Raji (cell line): Measurements from ENCODE around the gene TPSAB1.
"Not testable (repeated sequence)": the region's sequence is repeated elsewhere in the genome, so short reads cannot be mapped to it uniquely, and the experiment has no call there.

ENCODE experiments used
- POLR2A ChIP-seq: IDR thresholded peaks from 2 replicates; pipeline ENCODE4 v1.6.1; 2011; ENCODE audit warnings: low read depth, low read length, control low read depth; ENCODE audit not compliant: insufficient read depth

Gene TPSAB1

DNA sequence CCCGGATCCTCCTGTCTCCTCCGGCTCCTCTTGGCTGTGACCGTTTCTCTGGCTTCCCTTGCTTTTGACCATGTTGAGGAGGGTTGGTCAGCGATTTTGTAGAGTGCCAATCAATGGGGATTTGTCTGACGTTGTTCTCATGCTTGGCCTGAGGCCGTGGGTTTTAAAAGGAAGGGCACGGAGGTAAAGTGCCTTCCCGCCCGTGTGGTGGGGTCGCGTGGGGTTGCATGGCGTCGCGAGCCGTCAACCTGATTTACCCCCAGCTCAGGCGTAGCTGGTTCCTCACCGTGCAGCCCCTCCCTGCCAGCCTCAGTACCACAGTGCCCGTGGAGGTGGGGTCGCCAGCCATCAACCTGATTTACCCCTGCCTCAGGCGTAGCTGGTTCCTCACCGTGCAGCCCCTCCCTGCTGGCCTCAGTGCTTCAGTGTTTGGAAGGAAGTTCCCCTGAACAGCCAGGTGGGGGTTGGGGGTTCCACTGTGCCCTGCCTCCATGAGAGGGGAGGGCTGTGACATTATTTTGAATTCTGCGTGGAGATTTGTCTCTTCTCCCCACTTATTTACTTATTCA is 5.0 kb downstream of the TPSAB1 start:
- TF ChIP-seq POLR2A = no peak

DNA sequence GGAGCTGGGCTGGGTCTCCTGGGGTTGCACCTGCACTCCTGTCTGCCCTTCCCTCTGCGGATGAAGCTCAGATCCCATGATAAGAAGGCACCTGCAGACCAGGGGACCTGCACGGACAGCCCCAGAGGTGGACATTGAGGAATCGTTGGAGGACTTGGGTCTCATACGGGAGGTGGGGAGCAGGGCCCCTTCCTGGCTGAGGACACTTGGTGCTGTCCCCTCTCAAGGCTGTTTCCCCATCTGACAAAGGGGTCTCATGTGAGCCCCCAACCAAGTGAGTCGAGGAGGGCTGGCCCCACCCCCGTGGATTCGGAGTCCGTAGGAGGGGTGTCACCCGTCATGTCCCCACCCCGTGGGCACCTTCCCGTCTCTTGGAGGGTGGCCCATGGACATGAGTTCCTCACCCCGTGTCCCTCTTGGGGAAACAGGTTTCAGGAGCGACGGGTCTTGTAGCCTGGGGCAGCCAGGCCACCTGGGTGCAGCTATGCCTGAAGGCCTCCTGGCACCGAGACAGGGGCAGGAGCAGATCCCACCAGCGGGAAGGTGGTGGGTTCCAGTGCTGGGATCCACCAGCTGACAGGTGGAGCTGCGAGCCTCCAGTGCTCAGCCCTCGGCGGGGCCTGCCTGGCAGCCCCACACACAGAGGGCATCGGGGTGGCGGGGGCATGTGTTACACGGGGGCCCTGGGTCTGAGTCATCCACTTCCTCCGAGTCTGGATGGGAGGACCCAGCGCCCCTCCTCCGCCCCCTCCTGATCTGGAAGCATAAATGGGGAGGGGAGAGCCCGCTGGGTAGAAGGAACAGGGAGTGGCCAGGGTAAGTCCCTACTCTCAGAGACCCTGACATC is 15.0 kb downstream of the TPSAB1 start, which contains the start of gene TPSD1:
Gene TPSD1 (plus strand): TSS at position 794 of the 847 bp plus-strand sequence. CDS start 212 bp downstream, outside the sequence.
- TF ChIP-seq POLR2A = not testable (repeated sequence)

DNA sequence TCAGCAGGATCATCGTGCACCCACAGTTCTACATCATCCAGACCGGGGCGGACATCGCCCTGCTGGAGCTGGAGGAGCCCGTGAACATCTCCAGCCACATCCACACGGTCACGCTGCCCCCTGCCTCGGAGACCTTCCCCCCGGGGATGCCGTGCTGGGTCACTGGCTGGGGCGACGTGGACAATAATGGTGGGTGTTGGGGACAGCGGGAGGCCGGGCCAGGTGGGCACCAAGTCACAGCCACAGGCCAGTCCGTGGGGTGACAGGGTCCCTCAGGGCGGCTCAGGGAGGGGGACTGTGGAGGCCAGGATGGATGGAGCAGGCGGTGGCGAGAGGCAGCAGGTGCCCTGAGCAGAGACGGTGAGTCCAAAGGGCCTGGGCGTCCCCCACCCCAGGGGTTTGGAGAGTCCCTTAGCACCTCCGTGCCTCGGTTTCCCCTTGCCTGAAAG is 16.4 kb downstream of the TPSAB1 start:
- no peak for TF ChIP-seq POLR2A

DNA sequence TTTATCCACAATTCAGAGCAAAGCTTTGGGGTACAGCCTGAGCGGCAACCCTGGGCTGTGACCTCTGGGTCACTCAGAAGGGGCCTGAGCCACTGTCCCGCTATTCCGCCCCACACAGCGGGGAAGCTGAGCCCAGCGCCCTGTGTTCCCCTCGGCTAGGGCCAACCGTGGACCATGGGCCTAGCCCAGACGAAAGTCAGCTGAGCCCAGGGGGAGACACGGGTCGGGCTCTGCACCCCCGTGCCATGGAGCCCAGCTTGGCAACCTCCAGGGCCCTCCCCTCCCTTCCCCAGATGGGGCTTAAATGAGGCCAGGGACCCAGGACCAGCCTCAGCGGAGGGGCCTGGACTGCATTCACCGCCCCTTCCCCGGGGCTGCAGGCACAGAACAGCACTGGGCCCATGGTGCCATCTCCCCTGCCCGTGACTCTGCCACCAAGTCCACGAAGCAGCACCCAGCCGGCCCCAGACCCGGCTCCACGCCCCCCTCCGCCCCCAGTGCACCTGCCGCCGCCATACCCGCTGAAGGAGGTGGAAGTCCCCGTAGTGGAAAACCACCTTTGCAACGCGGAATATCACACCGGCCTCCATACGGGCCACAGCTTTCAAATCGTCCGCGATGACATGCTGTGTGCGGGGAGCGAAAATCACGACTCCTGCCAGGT is 17.2 kb downstream of the TPSAB1 start:
- no peak for TF ChIP-seq POLR2A

DNA sequence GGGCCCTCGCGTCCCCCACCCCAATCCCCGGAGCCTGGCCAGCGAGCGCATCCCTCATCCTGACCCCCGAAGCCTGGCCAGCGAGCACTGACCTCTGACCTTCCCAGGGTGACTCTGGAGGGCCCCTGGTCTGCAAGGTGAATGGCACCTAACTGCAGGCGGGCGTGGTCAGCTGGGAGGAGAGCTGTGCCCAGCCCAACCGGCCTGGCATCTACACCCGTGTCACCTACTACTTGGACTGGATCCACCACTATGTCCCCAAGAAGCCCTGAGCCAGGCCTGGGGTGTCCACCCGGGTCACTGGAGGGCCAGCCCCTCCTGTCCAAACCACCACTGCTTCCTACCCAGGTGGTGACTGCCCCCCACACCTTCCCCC is 17.7 kb downstream of the TPSAB1 start:
- no peak for TF ChIP-seq POLR2A

DNA sequence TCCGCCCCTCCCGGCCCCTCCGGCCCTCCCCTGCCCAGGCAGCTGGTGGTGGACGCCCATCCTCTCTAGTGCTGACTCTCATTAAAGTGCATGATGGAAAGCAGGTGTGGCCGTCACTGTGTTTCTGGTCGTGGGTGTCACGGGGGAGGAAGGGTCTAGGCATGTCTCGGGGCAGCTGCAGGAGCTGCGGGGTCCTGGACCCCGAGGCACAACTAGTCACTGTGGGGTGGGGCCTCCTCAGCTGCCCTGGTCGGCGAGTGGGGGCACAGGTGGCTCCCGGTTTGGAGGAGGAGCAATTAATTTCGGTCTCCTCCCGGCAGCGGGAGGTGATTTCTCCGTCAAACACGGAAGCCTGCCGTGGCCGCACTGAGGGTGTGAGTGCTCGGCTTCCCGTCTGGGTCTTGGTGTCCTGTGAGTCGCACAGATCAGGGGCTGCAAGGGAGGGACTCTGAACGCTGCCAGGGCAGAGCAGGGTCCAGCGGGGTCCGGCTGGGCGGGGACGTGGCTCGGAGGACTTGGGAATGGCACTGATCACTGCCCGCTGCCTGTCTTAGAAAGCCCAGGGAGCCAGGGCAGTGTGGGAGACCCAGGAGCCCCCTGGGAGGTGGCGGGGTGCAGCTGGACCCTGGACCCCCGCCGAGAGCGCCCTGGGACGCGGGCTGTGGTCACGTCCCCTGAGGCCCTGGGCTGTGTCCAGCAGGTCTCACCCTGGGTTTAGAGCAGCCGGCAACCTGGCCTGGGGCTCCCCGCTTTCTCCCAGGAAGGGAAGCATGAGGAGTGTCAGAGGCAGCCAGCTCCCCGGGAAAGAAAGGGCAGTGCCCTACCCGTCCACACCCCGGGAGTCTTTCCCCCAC is 18.6 kb downstream of the TPSAB1 start:
- no peak for TF ChIP-seq POLR2A

DNA sequence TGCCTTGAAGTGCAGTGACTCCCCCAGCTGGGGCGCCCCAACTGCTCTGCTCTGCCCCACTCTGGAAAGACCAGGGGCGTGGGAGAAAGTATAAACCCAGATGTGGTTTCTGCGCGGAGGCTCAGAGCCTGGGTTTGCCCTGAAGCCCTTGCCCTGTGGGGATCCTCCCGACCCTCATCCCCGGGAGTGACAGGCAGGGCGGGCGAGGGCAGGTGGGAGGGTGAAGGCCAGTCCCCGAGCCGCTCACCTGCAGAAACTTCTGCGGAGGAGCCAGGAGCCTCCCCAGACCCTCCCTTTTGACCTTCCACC is 19.2 kb downstream of the TPSAB1 start:
- no peak for TF ChIP-seq POLR2A

DNA sequence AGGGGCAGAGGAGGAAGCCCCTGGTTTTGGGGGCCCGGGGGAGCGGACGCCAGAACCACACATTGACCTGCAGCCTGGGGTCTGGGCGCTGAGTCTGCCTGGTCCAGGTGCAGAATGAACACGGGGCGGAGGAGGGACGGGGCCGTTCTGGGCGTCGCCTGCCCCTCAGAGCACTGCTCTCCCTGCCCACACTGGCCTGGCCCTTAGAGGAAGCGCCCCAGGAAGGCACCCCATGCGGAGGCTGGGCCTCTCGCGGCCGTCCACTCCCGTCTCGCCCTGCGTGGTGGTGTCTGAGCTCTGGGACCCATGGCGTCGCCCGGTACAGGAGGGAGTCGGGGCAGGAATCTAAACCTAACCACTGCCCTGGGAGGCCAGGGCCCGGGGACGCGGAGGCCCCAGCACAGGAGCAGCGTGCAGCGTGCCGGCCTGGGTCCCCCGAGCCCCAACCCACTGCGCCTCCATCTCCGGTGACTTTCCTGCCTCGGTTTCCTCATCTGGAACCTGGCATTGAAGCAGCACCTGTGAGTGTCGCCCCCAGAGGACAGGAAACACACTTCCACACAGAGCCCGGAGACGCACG is 19.7 kb downstream of the TPSAB1 start:
- no peak for TF ChIP-seq POLR2A

DNA sequence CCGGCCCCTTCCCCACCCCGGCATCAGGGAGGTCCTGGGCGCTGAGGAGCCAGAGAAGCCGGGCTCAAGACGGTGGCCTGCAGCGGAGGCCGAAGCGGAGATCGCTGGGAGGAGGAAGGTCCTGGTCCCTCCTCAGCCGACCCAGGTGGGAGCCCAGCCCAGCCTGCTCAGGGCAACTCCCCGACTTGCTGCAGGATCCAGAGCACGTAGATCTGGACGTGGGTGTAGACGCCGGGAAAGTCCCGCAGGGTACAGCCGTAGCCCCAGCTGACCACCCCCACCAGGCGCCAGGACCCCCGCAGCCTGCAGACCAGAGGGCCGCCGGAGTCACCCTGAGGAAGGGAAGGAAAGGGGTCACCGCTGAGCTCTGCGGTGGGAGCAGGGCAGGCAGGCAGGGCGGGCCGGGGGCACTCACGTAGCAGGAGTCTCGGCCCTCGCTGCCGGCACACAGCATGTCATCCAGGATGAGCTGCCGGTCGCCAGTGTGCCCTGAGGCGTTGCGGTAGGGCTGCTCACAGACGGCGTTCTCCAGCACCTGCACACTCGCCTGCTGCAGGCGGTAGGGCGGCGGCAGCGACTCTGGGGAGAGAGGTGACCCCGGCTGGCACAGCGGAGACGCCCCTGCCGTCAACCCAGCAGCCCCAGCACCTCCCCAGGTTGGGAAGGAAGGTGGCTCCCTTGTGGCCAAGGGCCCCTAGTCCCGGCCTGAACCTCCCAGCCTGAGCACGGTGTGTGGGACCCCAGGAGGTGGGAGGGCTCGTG is 20.8 kb downstream of the TPSAB1 start:
- TF ChIP-seq POLR2A = no peak

DNA sequence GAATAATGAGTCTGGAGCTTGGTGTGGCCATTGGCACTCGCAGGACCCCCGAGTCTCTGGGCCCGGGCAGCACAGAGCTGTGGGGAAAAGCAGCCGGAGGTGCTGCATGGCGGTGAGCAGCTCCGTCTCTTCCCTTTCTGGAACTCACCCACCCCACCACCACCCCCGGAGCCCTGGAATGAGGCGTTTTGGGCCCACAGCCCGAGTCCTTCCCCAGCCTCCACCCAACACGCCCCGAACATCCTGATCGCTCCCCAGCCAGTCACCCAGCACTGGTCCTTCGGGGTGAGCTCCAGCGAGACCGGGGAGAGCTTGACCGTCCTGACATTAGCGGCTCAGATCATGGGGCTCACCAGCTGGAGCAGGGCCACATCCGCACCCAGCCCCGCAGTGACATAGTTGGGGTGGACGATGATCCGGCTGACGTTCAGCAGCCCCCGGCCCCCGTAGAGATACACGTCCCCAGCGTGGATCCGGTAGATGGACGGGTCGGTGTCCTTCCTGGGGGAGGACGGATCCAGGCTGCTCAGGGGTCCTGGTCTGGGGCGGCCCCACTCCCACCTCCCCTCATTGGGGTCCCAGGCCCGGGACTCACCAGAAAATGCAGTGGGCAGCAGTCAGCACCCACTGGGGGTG is 21.8 kb downstream of the TPSAB1 start:
- TF ChIP-seq POLR2A = no peak

DNA sequence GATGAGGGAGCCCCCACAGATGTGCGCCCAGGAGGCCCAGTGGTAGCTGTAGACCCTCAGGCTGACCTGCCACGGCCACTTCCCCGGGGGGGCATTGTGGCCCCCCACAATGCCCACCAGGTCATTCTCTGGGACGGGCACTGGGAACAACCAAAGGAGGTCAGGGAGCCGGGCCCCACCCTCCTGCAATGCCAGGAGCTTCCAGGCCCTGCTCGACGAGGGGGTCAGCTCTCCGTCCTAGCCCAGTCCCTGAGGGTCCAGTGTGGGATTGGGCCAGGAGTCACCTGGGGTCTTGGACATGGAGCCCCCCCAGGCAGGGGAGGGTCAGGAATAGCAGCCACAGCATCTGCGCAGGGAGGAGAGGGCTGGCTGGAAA is 22.3 kb downstream of the TPSAB1 start:
- TF ChIP-seq POLR2A = no peak

DNA sequence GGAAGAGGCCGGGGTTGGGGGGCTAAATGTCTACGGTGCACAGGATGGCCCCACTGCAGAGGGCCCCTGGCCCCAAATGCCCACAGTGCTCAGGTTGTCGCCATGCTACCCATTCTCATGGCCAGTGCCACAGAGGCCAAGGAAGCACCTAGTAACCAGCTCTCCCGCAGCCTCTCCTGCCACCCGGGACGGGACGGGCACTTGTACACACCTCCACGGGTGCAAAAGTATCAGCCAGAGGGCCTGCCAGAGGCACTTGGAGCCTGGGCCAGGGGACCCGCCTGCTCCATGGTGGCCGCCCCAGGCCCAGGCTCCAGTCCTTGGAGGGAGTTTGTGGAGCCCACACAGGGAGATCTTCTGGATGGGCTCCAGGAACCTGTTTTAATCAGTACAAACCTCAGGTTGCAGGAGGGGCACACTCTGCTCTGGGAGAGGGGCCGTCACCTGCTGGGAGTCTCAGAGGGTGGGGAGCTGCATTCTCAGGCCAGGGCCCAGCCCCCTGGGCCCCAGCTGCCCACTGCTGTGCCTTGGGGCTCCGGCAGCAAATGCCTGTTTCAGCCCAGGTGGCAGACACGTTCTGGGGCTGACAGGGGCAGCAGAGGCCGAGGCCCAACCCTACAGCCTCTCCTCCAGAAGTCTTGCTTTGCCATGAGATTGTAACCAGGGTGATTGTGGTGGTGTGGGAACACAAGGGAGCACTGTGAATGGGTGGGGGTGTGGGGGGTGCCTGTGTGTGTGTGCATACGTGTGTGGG is 23.3 kb downstream of the TPSAB1 start:
- TF ChIP-seq POLR2A = no peak
